GM19324 (cell line): ENCODE data around the gene ANKS3.

ENCODE experiments used
- ATAC-seq: cut with Tn5 transposase; IDR thresholded peaks from one replicate; pipeline ENCODE4 v1.9.1; 2021; ENCODE audit warnings: mild to moderate bottlenecking, moderate library complexity; ENCODE audit not compliant: unreplicated experiment, low FRiP score

The ANKS3 gene

GRCh38 chr16:4676831-4677230, 57.2 kb downstream of the ANKS3 start:
- no peak for ATAC-seq

DNA sequence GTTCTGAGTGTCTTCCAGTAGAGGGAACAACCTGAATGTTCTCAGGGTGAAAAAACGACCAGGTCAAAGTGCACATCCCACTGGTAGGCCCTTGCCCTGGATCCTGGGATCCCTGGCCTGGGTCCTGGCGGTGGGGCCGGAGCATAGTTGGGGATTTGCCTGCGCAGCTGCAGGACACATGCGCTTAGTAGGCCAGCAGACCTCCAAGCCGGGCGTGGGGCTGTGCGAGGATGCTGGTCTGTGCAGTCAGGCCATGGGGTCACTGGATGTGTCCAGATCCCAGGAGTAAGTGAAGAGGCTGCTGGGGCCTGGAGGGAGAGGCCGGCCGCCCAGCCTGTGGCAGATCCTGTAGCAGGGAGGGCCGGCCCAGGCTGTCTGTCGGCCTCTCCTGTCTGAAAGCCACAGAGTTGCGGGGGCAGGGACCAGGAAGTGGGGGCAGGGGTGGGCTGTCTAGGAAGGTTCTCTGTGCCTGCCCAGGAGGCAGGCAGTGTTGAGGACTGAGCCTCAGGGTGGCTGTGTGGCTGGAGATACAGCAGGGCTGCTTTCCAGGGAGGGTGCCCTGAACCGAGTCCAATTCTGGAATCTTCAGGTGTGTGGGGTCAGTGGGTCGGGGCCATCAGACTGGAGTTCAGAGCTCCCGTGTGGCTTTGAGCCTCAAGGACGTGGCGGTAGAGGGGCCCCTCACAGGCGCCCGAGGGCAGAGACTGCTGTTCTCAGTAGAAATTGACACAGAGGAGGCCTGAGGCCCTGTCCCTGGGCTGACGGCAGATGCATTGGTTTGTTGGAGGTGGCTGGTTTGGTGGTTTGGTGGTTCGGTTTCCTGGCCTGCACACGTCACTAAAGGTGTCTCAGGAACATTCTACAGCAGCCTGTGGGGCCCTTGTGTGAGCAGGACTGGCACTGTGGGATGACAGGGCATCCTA, 57.9 kb downstream of the ANKS3 start:
- ATAC-seq: no peak

- no peak for ATAC-seq
Observed at GRCh38 chr16:4674926-4675530, 59.0 kb downstream of the ANKS3 start.

DNA sequence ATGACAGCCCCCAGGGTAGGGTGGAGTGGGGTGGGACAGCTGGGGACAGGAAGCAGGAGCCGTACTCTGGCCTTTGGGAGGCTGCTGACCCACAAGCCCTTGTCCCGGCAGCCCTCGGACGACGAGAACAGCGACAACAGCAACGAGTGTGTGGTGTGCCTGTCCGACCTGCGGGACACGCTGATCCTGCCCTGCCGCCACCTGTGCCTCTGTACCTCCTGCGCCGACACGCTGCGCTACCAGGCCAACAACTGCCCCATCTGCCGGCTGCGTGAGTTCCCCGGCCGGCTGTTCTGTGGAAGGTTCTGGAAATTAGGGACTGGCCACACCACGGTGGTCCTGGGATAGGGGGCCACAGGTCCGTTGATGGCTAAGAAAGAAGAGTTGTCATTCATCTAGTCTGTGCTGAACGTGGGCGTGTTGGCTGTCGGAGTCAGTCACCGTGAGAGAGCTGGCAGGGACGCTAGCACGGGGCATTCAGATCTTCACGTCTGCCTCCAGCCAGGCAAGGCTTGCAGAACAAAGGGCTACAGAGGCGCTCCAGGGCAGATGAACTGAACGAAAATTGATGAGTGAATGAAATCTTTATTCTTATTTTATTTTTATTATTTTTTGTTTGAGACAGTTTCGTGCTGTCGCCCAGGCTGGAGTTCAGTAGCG, 60.6 kb downstream of the ANKS3 start:
- no peak for ATAC-seq

DNA sequence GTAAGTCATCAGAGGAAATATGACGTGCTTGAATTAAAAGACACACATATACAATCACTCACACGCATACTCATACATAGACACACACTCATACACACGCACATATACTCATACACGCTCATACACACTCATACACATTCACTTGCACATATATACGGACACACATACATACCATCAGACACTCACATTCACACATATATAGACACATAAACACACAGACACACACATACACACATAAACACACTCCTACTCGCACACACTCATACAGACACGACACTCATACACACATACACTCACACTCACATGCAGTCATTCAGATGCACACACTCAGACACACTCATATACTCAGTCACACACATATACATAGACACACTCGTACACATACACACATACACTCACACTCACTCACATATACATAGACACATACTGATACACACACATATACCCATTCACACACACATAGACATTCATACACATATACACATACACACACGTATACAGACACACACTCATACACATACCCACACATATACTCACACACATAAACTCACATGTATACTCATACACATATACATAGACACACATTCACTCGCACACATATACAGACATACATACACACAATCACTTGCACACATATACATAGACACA, 65.6 kb downstream of the ANKS3 start:
- no peak for ATAC-seq

DNA sequence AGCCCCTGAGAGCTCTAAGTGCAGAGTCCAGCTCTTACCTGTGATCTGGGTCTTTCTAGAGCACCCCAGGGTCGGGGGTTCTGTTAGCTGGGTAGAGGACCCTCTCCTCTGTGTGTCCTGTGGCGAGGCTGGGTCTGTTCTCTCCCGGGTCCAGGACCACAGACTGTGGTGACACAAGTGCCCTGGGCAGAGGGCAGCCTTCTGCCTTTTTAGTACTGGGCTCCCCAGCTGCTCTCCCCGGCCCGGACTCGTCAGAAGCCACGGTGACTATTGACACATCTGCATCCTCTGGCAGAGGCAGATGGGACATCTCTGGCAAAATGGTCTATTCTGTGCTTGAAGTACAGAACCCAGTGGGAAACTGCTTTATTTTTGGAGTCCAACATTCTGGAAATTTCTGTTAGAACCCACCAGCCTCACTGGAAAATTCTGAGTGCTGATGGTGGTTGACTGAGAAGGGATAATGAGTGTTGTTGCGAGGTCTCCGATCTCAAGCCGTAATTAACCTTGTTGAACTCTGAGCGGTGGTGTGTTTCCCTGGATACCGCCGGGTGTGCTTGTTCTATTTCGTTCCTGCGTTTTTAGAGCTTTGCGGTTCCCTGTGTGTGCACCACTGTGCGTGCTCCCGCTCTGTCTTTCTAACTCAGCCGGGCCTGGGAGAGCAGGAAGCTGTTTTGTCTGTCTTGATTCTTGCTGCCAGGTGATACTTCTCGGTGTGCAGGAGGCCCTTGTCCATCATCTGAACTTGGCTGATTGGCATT, 66.7 kb downstream of the ANKS3 start:
- no peak for ATAC-seq

DNA sequence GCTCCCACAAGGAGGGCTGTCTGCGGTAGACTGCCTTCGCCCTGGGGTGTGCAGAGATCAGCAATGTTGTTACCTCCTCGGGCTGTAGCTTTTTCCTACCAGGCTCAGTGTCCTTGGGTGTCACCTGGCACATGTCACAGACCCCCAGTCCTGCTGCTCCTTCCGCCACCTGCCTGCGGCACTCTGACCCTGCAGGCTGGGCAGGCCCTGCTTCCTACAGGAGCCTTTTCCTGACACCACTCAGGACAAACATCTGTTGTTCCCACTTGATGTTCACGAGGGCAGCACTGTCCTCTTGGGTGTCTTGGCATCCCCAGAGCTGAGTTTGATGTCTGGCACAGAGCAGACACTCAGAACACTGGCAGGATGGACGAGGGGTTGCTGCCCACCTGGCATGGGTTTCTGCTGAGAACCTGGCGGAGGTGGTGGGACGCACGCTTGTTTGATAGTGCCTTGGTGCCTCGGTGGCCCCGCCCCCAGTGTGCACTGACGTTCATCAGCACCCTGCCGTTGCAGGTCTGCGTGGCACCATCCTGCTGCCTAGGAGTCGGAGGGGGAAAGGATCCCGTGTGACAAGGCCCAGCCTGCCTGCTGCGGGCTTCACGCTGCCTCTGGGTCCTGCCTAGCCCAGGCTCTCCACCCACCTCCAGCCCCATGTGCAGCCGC, 67.4 kb downstream of the ANKS3 start:
- no peak for ATAC-seq

DNA sequence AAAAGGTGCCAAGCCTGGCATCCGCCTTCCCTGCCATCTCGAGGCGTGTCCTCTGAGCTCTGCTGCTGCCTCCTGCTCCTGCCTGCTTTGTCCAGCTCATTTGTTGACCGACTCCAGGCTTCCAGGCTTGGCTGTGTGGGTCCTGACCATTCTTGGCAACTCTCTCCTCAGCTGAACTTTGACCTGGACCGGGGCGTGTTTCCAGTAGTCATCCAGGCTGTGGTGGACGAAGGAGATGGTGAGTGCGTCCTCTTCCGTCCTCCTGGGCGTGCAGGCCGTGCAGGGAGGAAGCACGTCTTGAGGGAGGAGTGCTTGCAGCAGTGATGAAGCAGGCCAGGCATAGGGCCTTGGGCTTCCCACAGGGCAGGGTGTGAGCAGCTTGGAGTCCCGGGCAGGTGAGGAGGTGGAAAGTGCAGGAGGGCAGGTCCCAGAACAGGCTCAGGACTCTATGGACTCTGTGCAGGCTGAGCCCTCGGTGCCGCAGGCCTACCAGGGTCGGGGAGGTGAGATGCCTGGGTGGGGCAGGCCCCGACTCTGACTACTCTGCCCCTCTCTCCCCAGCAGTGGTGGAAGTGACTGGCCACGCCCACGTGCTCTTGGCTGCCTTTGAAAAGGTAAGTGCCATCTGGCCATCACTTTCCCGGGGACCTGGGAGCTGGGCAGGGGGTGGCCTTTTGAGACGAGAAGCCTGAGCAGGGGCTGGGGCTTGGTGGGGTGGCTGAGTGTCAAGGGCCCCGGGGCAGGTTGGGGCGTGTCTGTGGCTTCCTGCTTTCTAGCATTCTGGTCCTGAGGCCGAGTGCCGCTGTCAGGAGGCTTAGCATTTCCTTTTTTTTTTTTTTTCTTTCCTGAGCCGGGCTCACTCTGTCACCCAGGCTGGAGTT, 69.3 kb downstream of the ANKS3 start:
- ATAC-seq: no peak

- ATAC-seq: no peak
Observed at GRCh38 chr16:4663777-4664465, 70.2 kb downstream of the ANKS3 start.

- no peak for ATAC-seq
Observed at GRCh38 chr16:4663465-4663776, 70.7 kb downstream of the ANKS3 start.

DNA sequence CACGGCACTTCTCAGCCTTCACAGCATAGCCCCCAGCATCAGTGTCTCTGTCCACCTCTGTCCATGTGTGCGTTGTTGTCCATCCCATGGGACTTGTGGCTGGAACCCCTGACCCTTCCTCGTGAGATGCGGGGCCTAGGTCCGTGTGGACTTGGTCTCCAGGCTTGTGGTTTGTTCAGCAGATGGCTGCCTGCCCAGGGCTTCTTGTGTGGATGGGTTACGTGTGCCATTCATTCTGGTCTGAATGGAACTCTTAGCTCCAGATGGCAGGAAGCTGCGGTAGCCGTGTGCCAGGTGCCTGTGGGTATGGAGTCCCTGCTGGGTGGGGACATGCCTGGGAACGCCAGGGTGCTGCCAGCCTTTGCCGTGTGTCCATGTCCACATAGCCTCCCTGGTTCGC, 72.4 kb downstream of the ANKS3 start:
- ATAC-seq: no peak

- no peak for ATAC-seq
Observed at GRCh38 chr16:4660454-4661007, 73.5 kb downstream of the ANKS3 start.

DNA sequence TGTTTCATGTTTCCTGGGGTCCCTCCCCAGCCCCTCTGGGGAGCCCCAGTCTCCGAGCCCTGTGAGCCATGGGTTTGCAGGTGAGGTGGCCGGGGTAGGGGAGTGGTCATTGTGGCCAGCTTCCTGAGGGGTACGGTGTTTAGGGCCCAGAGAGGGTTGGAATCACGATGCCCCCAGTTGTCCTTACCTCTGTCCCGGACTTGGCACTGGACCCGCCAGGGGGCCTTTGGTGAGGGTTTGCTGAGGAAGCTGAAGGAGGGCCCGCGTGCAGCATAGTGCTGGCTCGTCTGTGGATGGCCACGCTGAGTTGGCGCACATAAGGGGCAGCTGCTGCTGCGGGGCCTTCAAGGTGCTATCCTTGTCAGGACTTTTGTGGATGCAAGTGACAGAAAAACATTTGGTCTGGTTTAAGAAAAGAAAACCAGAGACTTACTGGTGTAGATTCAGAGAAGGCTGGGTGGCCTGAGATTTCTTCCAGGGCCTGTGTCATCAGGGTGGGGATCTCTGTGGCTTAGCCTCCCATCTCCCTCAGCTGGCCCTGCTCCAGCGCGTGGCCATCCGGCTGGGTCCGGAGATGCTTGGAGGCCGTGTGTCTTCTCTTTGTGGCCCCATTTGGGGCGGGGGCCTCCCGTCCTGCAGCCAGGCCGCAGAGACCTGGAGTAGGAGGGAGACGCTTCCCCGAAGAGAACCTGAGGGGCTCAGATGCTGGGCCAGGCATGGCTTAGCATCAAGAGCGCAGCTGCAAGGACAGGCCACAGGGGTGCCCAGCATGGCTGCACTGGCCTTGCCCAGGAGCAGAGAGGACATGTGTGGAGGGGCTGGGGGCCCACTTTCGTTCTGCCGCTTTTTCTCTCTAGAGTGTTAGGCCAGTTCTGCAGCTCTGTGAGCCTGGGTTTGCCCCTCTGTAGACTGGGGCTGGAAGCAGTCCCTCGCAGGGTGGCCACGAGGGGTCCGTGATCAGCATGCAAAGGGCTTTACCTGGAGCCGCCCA, 74.4 kb downstream of the ANKS3 start:
- no peak for ATAC-seq

- ATAC-seq: no peak
Observed at GRCh38 chr16:4656695-4657686, 77.1 kb downstream of the ANKS3 start.

- ATAC-seq: no peak
Observed at GRCh38 chr16:4656221-4656620, 77.8 kb downstream of the ANKS3 start.

GRCh38 chr16:4655801-4656200, 78.3 kb downstream of the ANKS3 start:
- no peak for ATAC-seq
